Effector memory CD4-positive, alpha-beta T cell (primary cell): ENCODE measurements around the gene PEX11G.

Experiments used
- DNase-seq, 3 donors: peaks; one replicate each; pipeline ENCODE4 v3.0.0-alpha.2; 2020
- H3K27ac ChIP-seq: 2 replicates; pipeline ENCODE4 v1.7.0; 2013; ENCODE audit warnings: mild to moderate bottlenecking, low read length, moderate library complexity; ENCODE audit not compliant: insufficient read depth, poor library complexity, severe bottlenecking
- H3K27me3 ChIP-seq: replicated peaks from 2 replicates; pipeline ENCODE4 v1.7.0; 2013; ENCODE audit warnings: mild to moderate bottlenecking, low read length; ENCODE audit not compliant: insufficient read depth, control insufficient read depth, poor library complexity, severe bottlenecking
- H3K36me3 ChIP-seq: 2 replicates; pipeline ENCODE4 v1.7.0; 2013; ENCODE audit warnings: mild to moderate bottlenecking, low read length, moderate library complexity; ENCODE audit not compliant: control insufficient read depth, insufficient read depth
- H3K4me1 ChIP-seq: 2 replicates; pipeline ENCODE4 v1.7.0; 2013; ENCODE audit warnings: low read length, mild to moderate bottlenecking; ENCODE audit not compliant: control insufficient read depth, insufficient read depth, poor library complexity, severe bottlenecking
- H3K4me3 ChIP-seq: 2 replicates; pipeline ENCODE4 v1.7.0; 2013; ENCODE audit warnings: low read length, low read depth, mild to moderate bottlenecking; ENCODE audit not compliant: insufficient read depth, poor library complexity, severe bottlenecking
- H3K9me3 ChIP-seq: 2 replicates; pipeline ENCODE4 v1.7.0; 2013; ENCODE audit warnings: mild to moderate bottlenecking, low read length, moderate library complexity; ENCODE audit not compliant: control insufficient read depth

Gene PEX11G

DNA sequence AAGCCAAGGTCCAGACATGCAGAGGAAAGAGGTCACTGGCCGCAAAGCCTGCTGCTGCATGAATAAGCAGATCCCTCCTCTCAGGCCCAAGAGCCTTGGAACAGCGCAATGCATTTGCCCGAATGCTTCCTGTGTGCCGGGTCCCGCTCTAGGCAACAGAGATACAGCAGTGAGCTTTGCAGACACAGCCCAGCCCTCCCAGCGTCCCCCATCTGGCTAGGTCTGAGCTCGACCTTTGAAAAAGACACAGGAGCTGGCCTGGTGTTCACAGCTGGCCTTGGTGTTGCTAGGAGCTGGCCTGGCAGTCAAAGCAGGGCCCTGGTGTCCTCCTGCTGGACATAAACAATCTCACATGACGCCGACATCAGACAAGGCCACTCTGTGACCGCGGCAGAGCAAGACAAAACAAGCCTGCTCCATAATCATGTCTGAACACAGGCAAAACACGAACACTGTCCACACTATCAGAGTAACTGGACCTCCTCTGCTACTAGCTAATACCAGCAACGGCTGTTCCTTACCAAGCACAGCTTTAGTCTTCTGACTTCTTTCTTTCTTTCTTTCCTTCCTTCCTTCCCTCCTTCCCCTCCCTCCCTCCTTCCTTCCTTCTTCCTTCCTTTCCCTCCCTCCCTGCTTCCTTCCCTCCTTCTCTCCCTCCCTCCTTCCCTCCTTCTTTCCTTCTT is 5.7 kb upstream of the PEX11G start:
- no peaks in the 10 kb centered on the region for H3K9me3 ChIP-seq
- no peak for DNase-seq
- H3K36me3 ChIP-seq, result no peaks in the 10 kb centered on the region
- no peak overlapping the region for H3K27ac ChIP-seq
- no peak overlapping the region for H3K4me3 ChIP-seq
- no peaks in the 10 kb centered on the region for H3K27me3 ChIP-seq
- H3K4me1 ChIP-seq, result no peaks in the 10 kb centered on the region

DNA sequence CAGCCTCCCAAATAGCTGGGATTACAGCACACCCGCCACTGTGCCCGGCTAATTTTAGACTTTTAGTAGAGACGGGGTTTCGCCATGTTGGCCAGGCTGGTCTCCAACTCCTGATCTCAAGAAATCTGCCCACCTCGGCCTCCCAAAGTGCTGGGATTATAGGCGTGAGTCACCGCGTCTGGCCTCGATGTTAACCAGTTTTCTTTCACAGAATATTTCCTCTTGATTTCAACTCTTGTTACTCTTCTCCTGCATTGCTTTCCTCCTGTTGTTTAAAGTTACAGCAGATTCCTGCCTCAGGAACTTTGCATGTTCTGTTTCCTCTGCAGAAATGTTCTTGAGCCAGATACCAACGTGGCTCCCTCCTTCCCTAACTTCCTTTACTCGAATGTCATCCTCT is 3.7 kb upstream of the PEX11G start:
- no peak overlapping the region for H3K4me3 ChIP-seq
- no peaks in the 10 kb centered on the region for H3K9me3 ChIP-seq
- H3K4me1 ChIP-seq, result no peaks in the 10 kb centered on the region
- no peak overlapping the region for H3K27ac ChIP-seq
- H3K36me3 ChIP-seq, result no peaks in the 10 kb centered on the region
- no peak for DNase-seq
- H3K27me3 ChIP-seq, result no peaks in the 10 kb centered on the region

DNA sequence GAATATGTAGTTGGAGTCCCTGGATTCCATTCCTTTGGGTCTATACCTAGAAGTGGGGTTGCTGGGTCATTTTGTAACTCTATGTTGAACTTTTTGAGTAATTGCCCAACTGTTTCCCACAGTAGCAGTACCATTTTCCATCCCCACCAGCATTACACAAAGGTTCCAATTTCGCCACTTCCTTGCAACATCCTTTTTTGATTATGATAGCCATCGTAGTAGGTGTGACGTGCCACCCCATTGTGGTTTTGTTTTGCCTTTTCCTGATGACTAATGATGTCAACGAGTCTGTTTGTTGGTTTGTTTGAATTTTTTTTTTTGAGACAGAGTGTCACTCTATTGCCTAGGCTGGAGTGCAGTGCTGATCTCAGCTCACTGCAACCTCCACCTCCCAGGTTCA is 3.3 kb upstream of the PEX11G start:
- Histone ChIP-seq H3K27ac (no peak overlapping the region), H3K9me3 (no peaks in the 10 kb centered on the region), H3K4me1 (no peaks in the 10 kb centered on the region), H3K4me3 (no peak overlapping the region), H3K36me3 (no peaks in the 10 kb centered on the region), H3K27me3 (no peaks in the 10 kb centered on the region)
- DNase-seq, result no peak

GRCh38 chr19:7489609-7490044 is 792 bp upstream of the PEX11G start:
- no peaks in the 10 kb centered on the region for H3K27me3 ChIP-seq
- H3K27ac ChIP-seq, result no peak overlapping the region
- DNase-seq, result no peak
- no peaks in the 10 kb centered on the region for H3K9me3 ChIP-seq
- H3K36me3 ChIP-seq, result no peaks in the 10 kb centered on the region
- H3K4me1 ChIP-seq, result no peaks in the 10 kb centered on the region
- H3K4me3 ChIP-seq, result no peak overlapping the region

- H3K27ac ChIP-seq, result no peak overlapping the region
- DNase-seq, result no peak
- H3K4me1 ChIP-seq, result peaks cover 8% of the 10 kb centered on the region
- H3K4me3 ChIP-seq, result no peak overlapping the region
- H3K36me3 ChIP-seq, result no peaks in the 10 kb centered on the region
- peaks cover 5% of the 10 kb centered on the region for H3K27me3 ChIP-seq
- H3K9me3 ChIP-seq, result no peaks in the 10 kb centered on the region
Observed at GRCh38 chr19:7486923-7487322, 1.9 kb downstream of the PEX11G start.

GRCh38 chr19:7483720-7484201 is 5.1 kb downstream of the PEX11G start:
- H3K4me3 ChIP-seq, result no peak overlapping the region
- H3K36me3 ChIP-seq, result no peaks in the 10 kb centered on the region
- no peak overlapping the region for H3K27ac ChIP-seq
- peaks cover 5% of the 10 kb centered on the region for H3K27me3 ChIP-seq
- peaks cover 8% of the 10 kb centered on the region for H3K4me1 ChIP-seq
- no peak for DNase-seq
- no peaks in the 10 kb centered on the region for H3K9me3 ChIP-seq

DNA sequence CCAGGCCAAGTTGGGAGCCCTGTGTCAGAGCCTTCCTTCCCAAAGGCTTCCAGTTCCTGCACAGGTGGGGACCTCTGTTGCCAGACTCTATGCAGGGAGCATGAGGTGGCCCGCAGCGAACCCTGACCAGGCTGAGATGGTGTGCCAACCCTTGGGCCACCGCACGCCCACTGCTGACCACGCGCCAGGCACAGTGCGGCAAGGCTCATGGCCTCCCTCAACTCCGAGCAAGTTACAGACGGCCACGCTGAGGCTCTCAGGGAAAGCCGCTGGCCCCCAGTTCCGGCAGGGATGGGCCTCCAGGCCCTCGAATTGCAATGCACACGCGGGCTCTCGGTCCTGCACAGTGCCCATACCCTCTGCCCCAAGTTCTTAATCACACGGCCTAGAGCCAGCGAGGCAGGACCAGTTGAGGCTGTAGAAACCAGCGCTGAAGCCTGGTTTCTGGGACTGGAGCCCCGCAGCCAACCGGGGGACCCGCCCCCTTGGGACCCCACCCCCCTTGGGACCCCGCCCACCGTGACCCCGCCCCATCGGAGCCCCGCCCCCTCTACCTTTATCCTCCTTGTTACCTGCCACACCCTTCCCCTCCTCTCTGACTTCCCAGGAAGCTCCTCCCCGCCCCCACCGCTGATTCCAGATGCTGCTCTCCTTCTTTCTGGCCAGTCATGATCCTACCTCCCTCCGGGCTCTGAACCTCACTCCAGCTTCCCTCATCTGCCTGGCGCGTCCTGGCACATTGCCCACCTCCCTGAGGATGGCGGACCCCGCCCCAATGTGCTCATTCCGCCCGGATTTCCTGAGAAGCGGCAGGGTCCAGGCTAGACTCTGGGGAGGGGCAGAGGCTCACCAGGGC is 6.0 kb downstream of the PEX11G start:
- Histone ChIP-seq H3K9me3 (no peaks in the 10 kb centered on the region), H3K36me3 (no peaks in the 10 kb centered on the region), H3K27ac (no peak overlapping the region), H3K27me3 (peaks cover 5% of the 10 kb centered on the region), H3K4me1 (peaks cover 8% of the 10 kb centered on the region), H3K4me3 (no peak overlapping the region)
- DNase-seq, result no peak

DNA sequence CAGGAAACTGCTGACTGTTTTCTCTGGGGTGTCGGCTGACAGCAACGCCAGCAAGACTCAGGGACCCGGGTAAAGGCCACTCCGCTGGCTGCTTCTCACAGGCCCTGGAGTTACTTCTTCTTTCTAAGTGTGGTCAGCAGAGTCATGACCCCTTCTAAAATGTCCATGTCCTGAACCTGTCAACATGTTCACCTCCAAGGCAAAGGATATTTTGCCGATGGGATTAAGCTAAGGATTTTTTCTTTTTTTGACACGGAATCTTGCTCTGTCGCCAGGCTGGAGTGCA is 7.9 kb downstream of the PEX11G start:
- Histone ChIP-seq H3K9me3 (no peaks in the 10 kb centered on the region), H3K4me1 (peaks cover 8% of the 10 kb centered on the region), H3K27ac (no peak overlapping the region), H3K27me3 (peaks cover 5% of the 10 kb centered on the region), H3K36me3 (no peaks in the 10 kb centered on the region), H3K4me3 (no peak overlapping the region)
- no peak for DNase-seq

- Histone ChIP-seq H3K27me3 (peaks cover 5% of the 10 kb centered on the region), H3K36me3 (no peaks in the 10 kb centered on the region), H3K4me1 (peaks cover 8% of the 10 kb centered on the region), H3K9me3 (no peaks in the 10 kb centered on the region), H3K4me3 (no peak overlapping the region), H3K27ac (no peak overlapping the region)
- DNase-seq, result no peak
Observed at GRCh38 chr19:7480222-7480969, 8.4 kb downstream of the PEX11G start.

DNA sequence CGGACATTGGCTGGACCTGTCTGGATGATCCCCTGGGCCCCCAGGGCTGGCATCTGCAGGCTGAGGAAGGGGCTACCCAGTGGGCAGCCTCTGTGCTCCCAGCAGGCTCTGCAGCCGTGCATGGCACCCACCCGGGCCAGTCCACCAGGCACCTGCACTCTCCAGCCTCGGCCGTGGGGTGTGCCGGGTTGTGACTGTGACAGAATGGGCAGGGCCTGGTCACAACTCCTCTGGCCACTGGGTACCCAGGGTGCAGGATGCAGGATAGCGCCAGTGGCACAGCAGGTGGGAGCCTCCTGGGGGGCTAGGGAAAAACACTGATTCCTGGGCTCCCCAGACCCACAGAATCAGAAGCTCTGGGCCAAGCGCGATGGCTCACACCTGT is 10.0 kb downstream of the PEX11G start:
- H3K9me3 ChIP-seq, result no peaks in the 10 kb centered on the region
- peaks cover 8% of the 10 kb centered on the region for H3K4me1 ChIP-seq
- no peak overlapping the region for H3K27ac ChIP-seq
- no peak overlapping the region for H3K4me3 ChIP-seq
- peaks cover 5% of the 10 kb centered on the region for H3K27me3 ChIP-seq
- no peaks in the 10 kb centered on the region for H3K36me3 ChIP-seq
- DNase-seq, result no peak
